ENCODE measurements around the gene TAF7.

Gene TAF7

GRCh38 chr5:141269195-141269594, 51.4 kb downstream of the TAF7 start:
- Histone ChIP-seq H3K4me3 (ENCODE audit: low read length) (no peak overlapping the region), H3K4me1 (ENCODE audit: low read length) (no peaks in the 10 kb centered on the region), H3K36me3 (replicated peaks; ENCODE audit: low read depth, low read length) (no peaks in the 10 kb centered on the region), H3K79me2 (ENCODE audit: low read length) (no peaks in the 10 kb centered on the region), H2AFZ (ENCODE audit: low read depth, low read length) (no peak overlapping the region), H3K9ac (ENCODE audit: low read length) (no peak overlapping the region), H3K4me2 (ENCODE audit: low read length) (no peak overlapping the region), H3K9me3 (ENCODE audit: insufficient read depth, low read length) (no peaks in the 10 kb centered on the region), H4K20me1 (ENCODE audit: insufficient read depth, low read length) (no peaks in the 10 kb centered on the region), H3K27ac (ENCODE audit: low read length) (no peak overlapping the region), H3K27me3 (ENCODE audit: low read depth, low read length) (no peaks in the 10 kb centered on the region)
- TF ChIP-seq EZH2phosphoT487 (IDR thresholded peaks at IDR 0.05; ENCODE audit: low read depth) (no peak), CTCF (IDR thresholded peaks at IDR 0.05; ENCODE audit: low read depth, low read length) (no peak)
